GM12874 (cell line): ENCODE results near the gene FAM240B.

Source experiments
- CTCF ChIP-seq: IDR thresholded peaks from 2 replicates; pipeline ENCODE4 v1.5.1; 2011; ENCODE audit warnings: low read depth, mild to moderate bottlenecking, control low read depth, low read length, moderate library complexity; ENCODE audit not compliant: insufficient read depth

Gene FAM240B

GRCh38 chr9:38690574-38690973 is 29.4 kb downstream of the FAM240B start:
- TF ChIP-seq CTCF = no peak

GRCh38 chr9:38689678-38690077 is 30.3 kb downstream of the FAM240B start:
- no peak for TF ChIP-seq CTCF

GRCh38 chr9:38687992-38688391 is 31.9 kb downstream of the FAM240B start:
- TF ChIP-seq CTCF = no peak

GRCh38 chr9:38687389-38687842 is 32.5 kb downstream of the FAM240B start:
- no peak for TF ChIP-seq CTCF

GRCh38 chr9:38686933-38687332 is 33.0 kb downstream of the FAM240B start:
- TF ChIP-seq CTCF = no peak

GRCh38 chr9:38685535-38685934 is 34.4 kb downstream of the FAM240B start:
- no peak for TF ChIP-seq CTCF

- TF ChIP-seq CTCF = no peak
These were observed 36.6 kb downstream of the FAM240B start for GRCh38 chr9:38683336-38683735.

- no peak for TF ChIP-seq CTCF
These were observed 37.2 kb downstream of the FAM240B start for GRCh38 chr9:38682713-38683112.
